Psoas muscle (tissue), 8 donors: ENCODE measurements around the gene SLC38A4. TPM values are rescaled to one million over a fixed set of nuclear protein-coding genes. Genes with fewer than 3 reads are reported as not detected.

Experiments used
- ATAC-seq, 4 donors: fragments of 200-7000 bp; cut with Tn5 transposase; one replicate each; pipeline ENCODE4 v1.9.1; 2020; ENCODE audit warnings: moderate library complexity in 3 of 4, mild to moderate bottlenecking in 2 of 4
- DNase-seq, 2 donors: peaks; one replicate each; pipeline ENCODE4 v3.0.0-alpha.2; 2020
- H3K27ac ChIP-seq: fragments of 200-600 bp; one replicate; pipeline ENCODE4 v1.8.0; 2022
- H3K27me3 ChIP-seq, 3 donors: fragments of 200-600 bp in 1 of 3; one replicate each; pipeline versions ENCODE4 v1.6.1 to v1.8.0; 2013 to 2022; ENCODE audit warnings: low read length in 2 of 3, mild to moderate bottlenecking in 2 of 3, moderate library complexity in 1 of 3; ENCODE audit not compliant: insufficient read depth in 3 of 3
- H3K36me3 ChIP-seq, 2 donors: fragments of 200-600 bp in 1 of 2; one replicate each; pipeline versions ENCODE4 v1.6.1 to v1.8.0; 2013 to 2022; ENCODE audit warnings: low read depth in 1 of 2, mild to moderate bottlenecking in 1 of 2, moderate library complexity in 1 of 2; ENCODE audit not compliant: insufficient read depth in 1 of 2
- H3K4me1 ChIP-seq: fragments of 200-600 bp; one replicate; pipeline ENCODE4 v1.8.0; 2022
- H3K4me3 ChIP-seq: fragments of 200-600 bp; one replicate; pipeline ENCODE4 v1.8.0; 2022; ENCODE audit warnings: mild to moderate bottlenecking
- H3K9me3 ChIP-seq: fragments of 200-600 bp; one replicate; pipeline ENCODE4 v1.8.0; 2022
- WGBS, 3 donors: extraction: QIAGEN DNeasy Blood & Tissue Kit; methylation state at CpG; one replicate each; pipeline versions ENCODE4 v1.1.6 to v1.1.7; 2013; 5-methylcytosine and 5-hydroxymethylcytosine counted together
- intact Hi-C, 2 donors: fragments of 100-400 bp; cut with DNase I; formaldehyde crosslinking; loops; one replicate each; pipeline versions ENCODE4 v1.11.0 to v1.14.2; 2022
- polyA plus RNA-seq, 3 donors: library from polyadenylated mRNA; stranded (reverse); fragments of 200-250 nt; gene quantifications; one replicate each; pipeline ENCODE4 v1.2.3, GENCODE V29; 2013
- total RNA-seq, 4 donors: library from RNA; stranded (reverse); fragmentation: NEBNext Ultra II Directional in 2 of 4; extraction: Animal tissue kit (Norgen Biotek cat#: 25700) in 2 of 4; gene quantifications; one replicate each; pipeline versions ENCODE4 v1.2.1 to v1.2.4, GENCODE V29; 2021 to 2023
- TF ChIP-seq, protein P1 (sequence below): fragments of 200-600 bp; IDR thresholded peaks from one replicate; pipeline ENCODE4 v1.8.0; 2022; ENCODE audit warnings: antibody characterized with exemption
- donor health status: healthy with polysubstance abuse.
- donor health status: DM: no; HTN: no; CAD: no; lungs with moderate emphysema.
- donor health status: Bipolar disorder and iron deficiency.
- donor health status: healthy.
- donor health status: DM: yes; HTN: yes; CAD: no.
- donor health status: DM: no; HTN: no; CAD: no.
- donor health status: DM: no; HTN: no; CAD: no.
- donor health status: DM: yes; HTN: yes; CAD: no.

SLC38A4 gene
- total and polyA plus RNA-seq, 7 donors, result 0.31 to 25.6 (median 12.8) TPM

DNA sequence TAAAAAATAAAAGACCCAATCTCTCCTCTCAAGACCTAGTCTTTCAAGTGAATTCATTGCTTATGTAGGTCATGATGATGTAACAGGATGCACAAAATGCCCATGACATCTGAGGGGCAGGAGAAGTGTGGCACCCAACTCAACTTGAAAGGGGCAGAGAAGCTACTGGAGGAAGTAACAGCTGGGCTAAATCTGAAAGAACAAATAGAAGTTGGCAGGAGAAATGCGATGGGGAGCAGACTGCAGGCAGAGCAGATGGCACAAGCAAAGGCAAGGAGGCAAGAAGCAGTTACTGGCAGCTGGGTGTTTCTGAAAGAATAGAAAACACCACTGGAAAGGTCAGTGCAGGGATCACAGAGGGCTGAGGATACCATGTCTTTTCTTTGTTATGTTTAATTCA, 14.6 kb downstream of the SLC38A4 start:
- H3K9me3 ChIP-seq, result no peaks in the 10 kb centered on the region
- WGBS, 3 donors, result 43 to 55% (median 43%) methylated on average over 1 of the region's 1 CpG
- H3K27me3 ChIP-seq, result no peaks in the 10 kb centered on the region
- intact Hi-C loops, result no loop called here
- peak in 2 of 4 donors; percentile 42 to 62 for ATAC-seq
- TF ChIP-seq, protein P1, sequence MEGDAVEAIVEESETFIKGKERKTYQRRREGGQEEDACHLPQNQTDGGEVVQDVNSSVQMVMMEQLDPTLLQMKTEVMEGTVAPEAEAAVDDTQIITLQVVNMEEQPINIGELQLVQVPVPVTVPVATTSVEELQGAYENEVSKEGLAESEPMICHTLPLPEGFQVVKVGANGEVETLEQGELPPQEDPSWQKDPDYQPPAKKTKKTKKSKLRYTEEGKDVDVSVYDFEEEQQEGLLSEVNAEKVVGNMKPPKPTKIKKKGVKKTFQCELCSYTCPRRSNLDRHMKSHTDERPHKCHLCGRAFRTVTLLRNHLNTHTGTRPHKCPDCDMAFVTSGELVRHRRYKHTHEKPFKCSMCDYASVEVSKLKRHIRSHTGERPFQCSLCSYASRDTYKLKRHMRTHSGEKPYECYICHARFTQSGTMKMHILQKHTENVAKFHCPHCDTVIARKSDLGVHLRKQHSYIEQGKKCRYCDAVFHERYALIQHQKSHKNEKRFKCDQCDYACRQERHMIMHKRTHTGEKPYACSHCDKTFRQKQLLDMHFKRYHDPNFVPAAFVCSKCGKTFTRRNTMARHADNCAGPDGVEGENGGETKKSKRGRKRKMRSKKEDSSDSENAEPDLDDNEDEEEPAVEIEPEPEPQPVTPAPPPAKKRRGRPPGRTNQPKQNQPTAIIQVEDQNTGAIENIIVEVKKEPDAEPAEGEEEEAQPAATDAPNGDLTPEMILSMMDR, result no peak
- no peak for DNase-seq
- no peak overlapping the region for H3K27ac ChIP-seq
- no peak overlapping the region for H3K4me3 ChIP-seq
- peaks cover 2% of the 10 kb centered on the region for H3K4me1 ChIP-seq
- no peaks in the 10 kb centered on the region for H3K36me3 ChIP-seq

DNA sequence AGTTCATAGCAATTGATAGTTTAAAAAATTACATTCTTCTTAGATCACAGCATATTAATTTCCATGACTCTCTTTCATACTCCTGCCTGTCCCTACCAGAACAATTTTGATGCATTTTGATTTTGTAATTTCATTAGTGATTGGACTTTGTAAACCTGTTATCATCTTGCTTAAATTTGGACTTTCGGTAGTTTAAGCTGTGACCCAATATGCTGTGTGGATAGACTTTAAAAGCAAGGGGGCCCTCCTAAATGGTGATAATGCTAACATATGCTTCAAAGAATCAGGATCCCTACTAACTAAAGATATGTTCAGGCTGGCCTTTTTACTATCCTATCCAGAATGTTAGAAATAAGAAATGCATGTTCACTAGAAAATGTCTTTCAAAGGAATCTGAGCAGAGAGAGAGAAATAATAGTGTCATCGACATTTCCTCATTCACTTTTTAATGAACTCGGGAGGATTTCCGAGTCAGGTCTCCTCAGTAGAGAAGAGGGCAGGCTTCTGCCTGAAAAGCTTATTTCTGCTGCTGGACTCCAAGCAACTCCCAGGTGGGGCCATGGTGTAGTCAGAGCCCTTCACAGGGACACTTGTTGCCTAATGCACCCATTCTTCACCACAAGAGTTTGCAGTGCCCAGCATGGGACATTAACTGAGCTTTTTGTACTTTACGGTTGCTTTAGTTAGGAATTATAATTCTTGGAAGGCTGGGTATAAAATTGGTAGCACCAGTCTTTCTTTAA, 16.7 kb downstream of the SLC38A4 start:
- ATAC-seq, result peak in 2 of 4 donors; percentile 48 to 69
- TF ChIP-seq, protein P1, result no peak
- WGBS, 3 donors, result 78 to 87% (median 81%) methylated on average over 5 of the region's 5 CpGs

DNA sequence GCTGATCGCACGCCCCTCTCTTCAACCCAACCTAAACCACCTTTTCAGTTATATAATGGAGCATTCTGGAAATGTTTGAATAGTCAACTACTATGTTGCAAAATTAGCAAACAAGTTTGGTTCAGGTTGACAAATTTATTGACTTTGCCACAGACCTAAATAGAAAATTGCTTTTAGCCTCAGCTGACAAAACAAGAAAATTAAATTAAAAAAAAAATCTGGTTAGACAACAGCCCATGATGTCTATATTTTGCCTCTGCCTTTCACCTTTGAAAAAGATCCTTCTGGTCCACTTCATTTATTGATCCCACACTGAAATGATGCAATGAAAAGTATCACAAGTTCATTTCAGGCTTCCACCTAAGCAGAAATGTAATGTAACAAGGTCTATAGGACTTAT, 17.5 kb downstream of the SLC38A4 start:
- ATAC-seq, result no peak
- H3K27ac ChIP-seq, result no peak overlapping the region
- intact Hi-C loops, result no loop called here
- H3K9me3 ChIP-seq, result no peaks in the 10 kb centered on the region
- no peaks in the 10 kb centered on the region for H3K27me3 ChIP-seq
- no peak overlapping the region for H3K4me3 ChIP-seq
- peaks cover 2% of the 10 kb centered on the region for H3K4me1 ChIP-seq
- no peaks in the 10 kb centered on the region for H3K36me3 ChIP-seq
- TF ChIP-seq, protein P1, result no peak
- WGBS, 3 donors, result 94 to 98% (median 97%) methylated on average over 2 of the region's 2 CpGs
- DNase-seq, result no peak

More for the DNA sequence above, 16.7 kb downstream of the SLC38A4 start:
- Histone ChIP-seq H3K9me3 (no peaks in the 10 kb centered on the region), H3K27ac (no peak overlapping the region), H3K4me1 (peaks cover 2% of the 10 kb centered on the region), H3K4me3 (no peak overlapping the region), H3K36me3 (no peaks in the 10 kb centered on the region), H3K27me3 (no peaks in the 10 kb centered on the region)
- no peak for DNase-seq
- intact Hi-C loops, result no loop called here

DNA sequence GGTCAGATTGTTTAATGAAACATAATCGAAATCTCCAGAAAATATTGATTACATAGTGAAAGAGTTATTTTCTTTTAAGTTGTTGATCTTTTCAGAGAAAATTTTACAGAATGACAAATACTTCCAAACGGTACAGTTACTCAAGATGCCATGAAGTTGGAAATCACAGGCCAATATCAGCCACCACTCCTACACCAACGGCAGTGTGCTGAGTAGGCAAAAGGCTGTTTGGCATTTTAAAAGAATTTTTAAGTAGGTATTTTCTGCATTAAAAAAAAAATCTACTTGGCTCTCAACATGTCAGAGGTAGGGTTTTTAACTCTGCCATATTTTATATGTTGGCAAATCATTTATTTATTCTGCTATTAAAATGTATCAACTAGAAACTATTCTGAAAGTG, 21.7 kb downstream of the SLC38A4 start:
- peak overlapping the region; percentile 60 for H3K4me3 ChIP-seq
- H3K4me1 ChIP-seq, result no peaks in the 10 kb centered on the region
- no peaks in the 10 kb centered on the region for H3K36me3 ChIP-seq
- intact Hi-C loops, result no loop called here
- TF ChIP-seq, protein P1, result no peak
- H3K27me3 ChIP-seq, result no peaks in the 10 kb centered on the region
- WGBS, 3 donors, result 48 to 69% (median 60%) methylated on average over 3 of the region's 3 CpGs
- DNase-seq (no peak), ATAC-seq (peak in 2 of 4 donors; percentile 51 to 72)
- H3K27ac ChIP-seq, result peak overlapping the region; percentile 64
- no peaks in the 10 kb centered on the region for H3K9me3 ChIP-seq
